NCI-H187 treated with DMSO at 0.1 percent for 48 hours (cell line): Measurements from ENCODE around the gene ASB18.

Experiments
- DNase-seq: peaks from one replicate; lab custom pipeline; 2025; lab: John Stamatoyannopoulos, UW

Gene ASB18

DNA sequence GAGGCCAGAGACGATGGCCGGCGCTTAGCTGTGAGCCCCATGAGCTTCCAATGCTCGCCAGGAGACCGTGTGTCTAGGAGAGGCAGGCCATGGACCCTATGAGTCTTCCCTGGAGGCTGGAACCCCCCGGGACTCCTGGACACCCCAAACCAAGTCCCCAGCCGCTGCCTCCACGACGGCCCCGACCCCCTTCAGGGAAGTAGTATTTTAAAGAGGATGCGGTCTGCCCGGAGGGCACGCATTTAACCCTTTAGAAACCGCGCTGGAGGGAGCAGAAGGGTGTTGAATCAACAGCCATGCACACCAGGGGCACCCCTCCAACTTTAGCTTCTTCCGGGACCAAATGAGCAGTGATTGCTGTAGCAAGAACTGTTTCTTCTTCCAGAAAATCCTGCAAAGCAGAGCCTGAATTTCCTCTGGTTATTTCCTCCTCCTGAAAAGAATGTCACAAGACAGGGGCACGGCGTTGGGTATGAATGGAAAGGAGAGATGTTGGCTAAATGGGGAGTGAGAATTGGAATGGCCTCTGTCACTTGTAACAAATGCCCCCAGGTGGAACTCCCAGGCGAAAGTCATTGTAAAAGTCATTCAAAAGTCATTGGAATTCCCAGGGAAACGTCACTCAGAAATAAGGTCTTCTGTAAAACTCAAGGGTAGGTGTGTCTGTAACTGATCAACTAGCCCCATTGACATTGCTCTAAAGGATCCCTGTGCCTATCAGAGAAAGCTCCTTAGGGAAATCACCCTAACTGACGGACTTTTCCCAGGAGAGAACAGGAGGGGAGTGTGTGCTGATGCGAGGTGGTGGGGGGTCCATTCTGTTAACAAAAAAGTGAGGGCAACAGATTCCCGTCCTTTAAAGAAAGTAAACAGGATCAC is 90.2 kb downstream of the ASB18 start:
- no peak for DNase-seq

- no peak for DNase-seq
These were observed 91.0 kb downstream of the ASB18 start for GRCh38 chr2:236173036-236173728.

DNA sequence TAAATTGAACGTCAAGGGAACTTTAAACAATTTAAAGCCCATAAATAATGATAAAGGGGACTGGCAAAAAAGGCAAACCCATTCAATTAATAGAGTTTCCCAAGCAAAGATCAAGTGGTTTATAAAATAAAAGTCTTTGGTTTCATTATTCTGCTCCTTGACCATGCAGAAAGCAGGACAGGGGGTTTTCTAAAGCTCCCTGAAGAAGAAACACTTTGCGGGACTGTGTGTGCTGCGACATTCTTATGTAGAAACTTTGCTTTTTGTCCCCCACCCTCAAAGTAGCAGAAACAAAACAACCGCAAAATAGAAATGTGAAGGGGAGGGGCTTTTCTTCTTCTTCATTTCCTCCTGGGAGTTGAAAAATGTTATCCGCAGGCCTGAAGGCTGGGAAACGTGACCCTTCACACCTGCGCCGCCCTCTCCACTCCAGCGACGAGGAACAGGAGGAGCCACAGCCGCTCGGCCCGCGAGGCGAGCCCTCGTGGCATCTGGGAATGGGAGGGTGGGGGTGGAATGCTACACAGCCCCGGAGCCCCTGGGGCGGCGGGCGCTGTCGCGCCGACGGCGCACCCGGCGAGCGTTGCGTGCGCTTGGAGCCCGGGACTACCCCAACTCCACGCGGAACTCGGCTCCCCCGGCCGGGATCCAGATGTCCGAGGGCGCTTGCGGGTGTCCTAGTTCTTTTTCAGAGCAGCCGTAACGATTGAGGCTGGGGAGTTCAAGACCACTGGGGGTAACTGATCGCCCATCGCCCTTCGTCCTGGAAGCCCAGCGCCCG is 91.8 kb downstream of the ASB18 start:
- DNase-seq, result no peak

DNA sequence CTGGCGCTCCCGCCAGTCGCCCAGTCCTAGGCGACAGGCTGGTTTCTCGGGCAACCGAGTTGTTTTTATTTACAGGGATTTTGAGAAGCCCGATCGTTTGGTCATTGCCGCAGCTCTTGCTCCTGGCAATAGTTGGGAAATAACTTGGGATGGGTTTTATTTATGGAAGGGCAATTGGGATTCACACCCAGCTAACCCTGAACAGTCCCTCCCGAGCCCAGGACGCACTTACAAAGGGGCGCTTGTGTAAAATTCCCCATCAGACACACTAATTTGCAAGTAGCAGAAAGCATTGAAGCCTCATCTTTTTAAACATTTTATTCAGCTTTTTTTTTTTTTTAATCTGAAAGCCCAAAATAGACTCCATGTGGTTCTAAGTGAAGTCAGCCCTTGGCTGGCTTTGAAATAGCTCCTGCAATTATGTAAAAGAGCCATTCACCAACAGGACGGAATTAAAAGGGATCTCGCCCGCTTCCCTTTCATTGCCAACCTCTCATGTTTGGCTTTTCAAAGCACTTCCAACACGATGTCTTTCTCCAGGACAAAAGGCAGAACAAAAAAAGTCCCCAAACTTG is 92.4 kb downstream of the ASB18 start:
- DNase-seq, result no peak

DNA sequence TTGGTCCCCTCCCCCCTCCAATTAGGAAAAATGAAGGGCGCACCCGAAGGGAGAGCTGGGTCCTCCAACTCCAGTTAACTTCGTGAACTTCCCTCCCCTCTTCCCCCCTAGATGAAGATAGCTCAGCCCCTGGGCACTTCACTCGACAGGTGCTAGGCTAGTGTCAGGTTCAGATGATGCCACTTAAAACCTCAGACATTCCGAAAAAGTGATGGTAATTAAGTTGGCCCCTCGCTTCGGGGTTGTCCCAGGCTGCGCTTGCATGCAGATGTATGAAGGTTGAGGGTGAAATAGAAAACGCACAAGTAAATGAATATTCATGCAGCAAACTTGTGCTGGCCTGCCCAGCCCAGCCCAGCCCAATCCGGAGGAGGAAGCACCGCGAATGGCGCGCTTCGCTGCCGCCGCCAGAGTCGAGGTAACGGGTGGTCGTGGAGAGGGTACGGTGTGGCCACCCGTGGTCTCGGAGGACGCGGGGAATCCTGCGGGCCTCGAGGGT is 93.0 kb downstream of the ASB18 start:
- DNase-seq, result no peak

DNA sequence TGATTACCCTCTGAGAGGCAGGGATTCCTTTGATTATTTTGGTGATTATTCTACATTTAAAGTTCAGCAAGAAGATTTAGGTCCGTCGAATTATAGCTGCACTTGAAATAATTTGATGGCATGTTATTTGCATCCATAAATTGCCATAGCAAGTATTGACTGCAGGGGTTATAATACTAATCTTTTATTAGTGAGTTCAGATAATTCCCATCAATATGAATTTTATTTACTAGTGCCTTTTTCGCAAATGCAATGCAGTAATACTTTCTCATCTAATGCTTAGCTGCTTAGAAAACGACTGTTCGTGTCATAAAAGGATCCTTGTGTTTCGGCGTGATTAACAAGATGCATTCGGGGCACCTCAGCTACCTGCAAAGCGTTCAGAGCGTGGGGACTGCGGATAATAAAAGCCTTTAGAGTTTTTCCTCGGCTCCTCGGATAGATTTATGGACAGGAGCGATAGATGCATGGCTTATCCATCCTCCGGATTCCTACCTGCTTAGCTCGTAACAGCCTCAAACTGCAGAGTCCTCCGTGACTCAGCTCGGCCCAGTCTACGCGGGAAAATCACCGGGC is 93.5 kb downstream of the ASB18 start:
- no peak for DNase-seq

GRCh38 chr2:236169741-236170589 is 94.2 kb downstream of the ASB18 start:
- no peak for DNase-seq

GRCh38 chr2:236169151-236169721 is 95.0 kb downstream of the ASB18 start:
- no peak for DNase-seq

GRCh38 chr2:236168110-236169080 is 95.8 kb downstream of the ASB18 start, which contains the start of gene GBX2:
Gene GBX2 (minus strand): TSS chr2:236168386. CDS start chr2:236167971, 415 bp downstream.
- no peak for DNase-seq

- no peak for DNase-seq
These were observed 96.7 kb downstream of the ASB18 start for GRCh38 chr2:236167297-236168109.

GRCh38 chr2:236166796-236167296 is 97.4 kb downstream of the ASB18 start:
- no peak for DNase-seq

DNA sequence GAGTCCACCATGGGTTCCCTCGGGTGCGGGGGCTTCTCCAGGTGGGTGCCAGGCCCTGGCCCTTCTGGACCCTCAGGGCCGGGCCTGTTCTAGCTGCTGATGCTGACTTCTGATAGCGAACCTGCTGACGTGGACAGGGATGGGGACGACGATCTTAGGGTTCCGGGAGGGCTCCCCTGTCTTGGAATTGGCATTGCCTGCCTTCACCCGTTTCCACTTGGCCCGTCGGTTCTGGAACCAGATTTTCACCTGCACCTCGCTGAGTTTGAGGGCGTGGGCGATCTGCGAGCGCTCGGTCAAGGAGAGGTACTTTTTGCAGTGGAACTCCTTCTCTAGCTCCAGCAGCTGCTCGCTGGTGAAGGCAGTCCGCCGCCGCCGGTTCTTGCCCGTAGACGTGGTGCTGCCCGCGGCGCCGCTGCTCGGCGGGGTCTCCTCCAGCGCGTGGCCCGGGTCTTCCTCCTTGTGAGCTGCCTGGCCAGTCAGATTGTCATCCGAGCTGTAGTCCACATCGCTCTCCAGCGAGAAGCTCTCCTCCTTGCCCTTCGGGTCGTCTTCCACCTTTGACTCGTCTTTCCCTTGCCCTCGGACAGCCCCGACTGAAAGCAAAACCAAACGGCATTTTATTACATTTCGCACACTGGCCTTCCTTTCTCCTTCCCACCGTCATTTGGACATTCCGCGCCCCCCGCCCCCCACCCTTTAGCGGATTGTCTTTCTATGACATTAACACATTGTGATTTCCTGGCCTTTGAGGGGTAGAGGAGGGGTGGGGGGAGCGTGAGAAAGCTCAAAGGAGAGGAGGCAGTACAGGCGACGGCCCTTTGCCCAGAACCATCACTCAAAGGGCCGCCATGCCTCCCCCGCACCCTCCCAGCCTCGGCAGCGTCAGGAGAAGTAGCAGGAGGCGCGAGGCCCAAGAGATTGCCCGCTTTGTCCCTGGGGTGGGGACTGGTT is 98.1 kb downstream of the ASB18 start:
- no peak for DNase-seq

DNA sequence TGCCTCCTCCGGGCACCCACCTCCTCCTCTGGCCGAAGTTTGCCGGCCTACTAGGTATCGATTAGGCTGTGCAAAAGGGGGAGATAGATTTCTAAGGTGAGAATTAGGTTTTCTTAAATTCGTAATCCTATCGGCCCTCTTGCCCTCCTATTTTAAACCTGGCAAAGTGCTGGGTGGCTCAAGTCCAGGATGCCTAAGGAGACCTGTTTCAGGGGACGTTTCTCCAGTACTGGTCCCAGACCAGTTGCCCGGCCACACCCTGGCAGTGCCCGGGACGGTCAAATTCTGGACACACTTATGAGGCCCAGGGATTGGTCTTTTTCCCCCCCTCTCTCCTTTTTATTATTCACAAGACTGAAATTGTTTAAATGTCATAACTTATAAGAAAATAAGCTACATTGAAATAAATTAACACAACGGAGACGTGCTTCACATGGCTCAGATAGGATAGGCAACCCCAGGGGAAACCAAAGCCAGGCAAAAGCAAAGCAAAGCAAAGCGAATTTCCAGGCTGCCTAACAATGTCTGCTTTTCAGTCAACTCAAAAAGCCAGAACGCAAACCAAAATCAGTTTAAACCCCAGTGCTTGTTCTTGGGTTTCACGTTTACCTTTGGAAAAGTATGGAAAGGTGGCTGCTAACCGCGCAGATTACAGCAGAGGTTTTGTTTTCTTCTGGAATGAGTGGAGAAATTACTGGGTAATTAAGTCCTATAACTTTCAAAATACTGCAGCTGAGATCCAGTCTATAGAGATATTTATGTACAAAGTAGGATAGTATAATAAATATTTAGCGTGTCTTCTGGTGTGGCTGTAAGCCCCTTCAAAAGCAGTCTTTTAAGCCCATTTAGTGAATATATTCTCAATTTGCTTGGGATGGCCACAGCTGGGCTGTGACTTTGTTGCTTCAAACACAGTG is 99.0 kb downstream of the ASB18 start:
- no peak for DNase-seq

DNA sequence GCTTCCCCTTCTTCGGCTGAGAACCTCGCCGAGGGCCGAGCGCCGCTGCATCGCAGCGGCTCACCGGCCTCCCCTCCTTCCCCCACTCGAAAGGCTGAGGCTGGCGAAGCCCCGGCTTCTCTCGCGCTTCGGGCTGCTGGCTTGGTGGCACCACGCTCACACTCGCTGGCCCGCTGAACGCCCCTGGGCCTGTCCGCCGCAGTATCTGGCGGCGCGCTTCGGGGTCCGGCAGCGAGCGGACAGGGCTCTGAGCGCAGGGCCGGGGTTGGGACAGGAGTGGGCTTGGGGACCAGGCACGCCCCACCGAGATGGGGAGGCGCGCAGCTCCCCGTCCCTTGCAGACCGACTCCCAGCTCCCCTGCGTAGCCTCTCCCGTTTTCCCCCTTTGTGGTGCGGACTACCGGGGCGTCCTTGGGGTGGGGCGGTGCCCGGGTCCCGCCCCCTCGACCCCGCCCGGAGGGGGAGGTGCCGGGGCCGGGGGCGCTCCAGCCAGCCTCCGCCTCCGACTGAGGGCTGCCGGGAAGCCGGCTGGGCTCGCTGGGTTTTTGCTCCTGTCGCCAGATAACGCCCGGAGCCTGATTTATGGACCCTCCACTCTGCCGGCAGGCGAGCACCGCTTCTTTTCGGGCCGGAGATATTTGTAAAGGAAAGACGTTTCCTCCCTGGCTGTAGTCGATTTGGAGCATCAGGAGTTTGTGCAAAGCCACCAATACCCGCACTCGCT is 99.8 kb downstream of the ASB18 start:
- no peak for DNase-seq
